Chondrocyte (in vitro differentiated cells): Measurements from ENCODE around the gene DDIT4. TPM values are rescaled to one million over a fixed set of nuclear protein-coding genes. Genes with fewer than 3 reads are reported as not detected.
A peak's percentile ranks its signal among the peaks of the same experiment; 100 is the strongest.

ENCODE experiments used
- DNase-seq: peaks from one replicate; pipeline ENCODE4 v3.0.0; 2021; ENCODE audit warnings: mixed read lengths, low spot score
- H3K27ac Mint-ChIP-seq: one replicate; pipeline ENCODE4 v1.8.0; 2021; ENCODE audit warnings: mild to moderate bottlenecking, moderate library complexity, mixed read lengths; ENCODE audit not compliant: unreplicated experiment
- H3K27me3 Mint-ChIP-seq: 2 replicates; pipeline ENCODE4 v1.8.0; 2021; ENCODE audit warnings: low read depth, mixed read lengths
- H3K36me3 Mint-ChIP-seq: 2 replicates; pipeline ENCODE4 v1.8.0; 2021; ENCODE audit warnings: low read depth, mixed read lengths
- H3K4me1 Mint-ChIP-seq: 2 replicates; pipeline ENCODE4 v1.8.0; 2021; ENCODE audit warnings: low read depth, mild to moderate bottlenecking, mixed read lengths
- H3K4me3 Mint-ChIP-seq: one replicate; pipeline ENCODE4 v1.8.0; 2021; ENCODE audit warnings: mild to moderate bottlenecking, moderate library complexity, mixed read lengths; ENCODE audit not compliant: unreplicated experiment
- H3K9me3 Mint-ChIP-seq: 2 replicates; pipeline ENCODE4 v1.8.0; 2021; ENCODE audit warnings: low read depth, mixed read lengths
- CTCF ChIP-seq: fragments of 200-600 bp; sonication (generic); IDR thresholded peaks from 2 replicates; pipeline ENCODE4 v1.5.0; 2021; ENCODE audit warnings: antibody characterized with exemption, mild to moderate bottlenecking, moderate library complexity
- total RNA-seq: library from RNA; stranded (reverse); gene quantifications from 3 replicates; pipeline ENCODE4 v1.2.1, GENCODE V29; 2021

DDIT4 gene
- total RNA-seq, 1 donor from 2014 or later = 241 TPM

- no peaks in the 10 kb centered on the region for H3K9me3 Mint-ChIP-seq
- no peak overlapping the region for H3K27ac Mint-ChIP-seq
- H3K36me3 Mint-ChIP-seq = peaks cover 7% of the 10 kb centered on the region
- DNase-seq = no peak
- H3K27me3 Mint-ChIP-seq = no peaks in the 10 kb centered on the region
- no peak overlapping the region for H3K4me3 Mint-ChIP-seq
- TF ChIP-seq CTCF = no peak
- H3K4me1 Mint-ChIP-seq = peaks cover 26% of the 10 kb centered on the region
Measured at GRCh38 chr10:72238392-72239175, 35.1 kb upstream of the DDIT4 start.

GRCh38 chr10:72239409-72239808, 34.3 kb upstream of the DDIT4 start:
- Mint-ChIP-seq H3K9me3 (no peaks in the 10 kb centered on the region), H3K4me3 (no peak overlapping the region), H3K27me3 (no peaks in the 10 kb centered on the region), H3K27ac (no peak overlapping the region), H3K4me1 (peaks cover 34% of the 10 kb centered on the region), H3K36me3 (peaks cover 6% of the 10 kb centered on the region)
- no peak for DNase-seq
- TF ChIP-seq CTCF = no peak

- no peak for TF ChIP-seq CTCF
- DNase-seq = peak; percentile 25
- H3K9me3 Mint-ChIP-seq = no peaks in the 10 kb centered on the region
- no peak overlapping the region for H3K27ac Mint-ChIP-seq
- H3K4me1 Mint-ChIP-seq = peaks cover 44% of the 10 kb centered on the region
- peaks cover 3% of the 10 kb centered on the region for H3K36me3 Mint-ChIP-seq
- no peaks in the 10 kb centered on the region for H3K27me3 Mint-ChIP-seq
- H3K4me3 Mint-ChIP-seq = no peak overlapping the region
Measured at GRCh38 chr10:72240371-72240770, 33.4 kb upstream of the DDIT4 start.

GRCh38 chr10:72241691-72242252, 32.0 kb upstream of the DDIT4 start:
- Mint-ChIP-seq H3K4me3 (no peak overlapping the region), H3K36me3 (no peaks in the 10 kb centered on the region), H3K4me1 (peaks cover 55% of the 10 kb centered on the region), H3K27me3 (no peaks in the 10 kb centered on the region), H3K27ac (peak overlapping the region; percentile 97), H3K9me3 (no peaks in the 10 kb centered on the region)
- DNase-seq = peak; percentile 37
- no peak for TF ChIP-seq CTCF

GRCh38 chr10:72242675-72243074, 31.0 kb upstream of the DDIT4 start:
- Mint-ChIP-seq H3K4me1 (peaks cover 62% of the 10 kb centered on the region), H3K4me3 (peak overlapping the region; percentile 48), H3K27ac (peak overlapping the region; percentile 97), H3K27me3 (no peaks in the 10 kb centered on the region), H3K36me3 (no peaks in the 10 kb centered on the region), H3K9me3 (no peaks in the 10 kb centered on the region)
- DNase-seq = peak; percentile 68
- TF ChIP-seq CTCF = no peak
